Measurements from ENCODE around the gene MED20. TPM values are rescaled to one million over a fixed set of nuclear protein-coding genes. Genes with fewer than 3 reads are reported as not detected.

The MED20 gene
- total RNA-seq, 1 experiment from 2014 or later, result 42.4 TPM

DNA sequence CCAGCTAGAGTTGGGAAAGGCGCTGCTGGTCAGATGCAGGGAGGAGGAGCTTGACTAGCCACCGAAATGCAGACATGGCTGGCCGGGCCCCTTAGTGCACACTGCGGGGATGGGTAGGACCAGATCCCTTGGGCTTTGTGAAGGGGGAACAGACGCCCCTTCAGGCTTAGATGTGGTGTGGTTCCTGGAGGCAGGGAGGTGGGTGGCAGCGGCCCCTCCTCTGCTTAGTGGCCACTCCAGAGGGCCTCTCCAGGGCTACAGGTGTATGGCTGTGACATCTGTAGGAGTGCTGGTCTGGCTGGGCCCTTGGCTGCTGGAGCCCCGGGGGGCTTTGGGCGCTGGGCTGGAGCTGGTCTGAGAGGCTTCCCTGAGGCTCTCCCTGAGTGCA, 14.7 kb upstream of the MED20 start (continued):
- TF ChIP-seq, protein P1, sequence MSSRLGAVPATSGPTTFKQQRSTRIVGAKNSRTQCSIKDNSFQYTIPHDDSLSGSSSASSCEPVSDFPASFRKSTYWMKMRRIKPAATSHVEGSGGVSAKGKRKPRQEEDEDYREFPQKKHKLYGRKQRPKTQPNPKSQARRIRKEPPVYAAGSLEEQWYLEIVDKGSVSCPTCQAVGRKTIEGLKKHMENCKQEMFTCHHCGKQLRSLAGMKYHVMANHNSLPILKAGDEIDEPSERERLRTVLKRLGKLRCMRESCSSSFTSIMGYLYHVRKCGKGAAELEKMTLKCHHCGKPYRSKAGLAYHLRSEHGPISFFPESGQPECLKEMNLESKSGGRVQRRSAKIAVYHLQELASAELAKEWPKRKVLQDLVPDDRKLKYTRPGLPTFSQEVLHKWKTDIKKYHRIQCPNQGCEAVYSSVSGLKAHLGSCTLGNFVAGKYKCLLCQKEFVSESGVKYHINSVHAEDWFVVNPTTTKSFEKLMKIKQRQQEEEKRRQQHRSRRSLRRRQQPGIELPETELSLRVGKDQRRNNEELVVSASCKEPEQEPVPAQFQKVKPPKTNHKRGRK (CRISPR knock-in tag; IDR thresholded peaks at IDR 0.05; ENCODE audit: borderline replicate concordance), result no peak
- TF ChIP-seq, protein P2, sequence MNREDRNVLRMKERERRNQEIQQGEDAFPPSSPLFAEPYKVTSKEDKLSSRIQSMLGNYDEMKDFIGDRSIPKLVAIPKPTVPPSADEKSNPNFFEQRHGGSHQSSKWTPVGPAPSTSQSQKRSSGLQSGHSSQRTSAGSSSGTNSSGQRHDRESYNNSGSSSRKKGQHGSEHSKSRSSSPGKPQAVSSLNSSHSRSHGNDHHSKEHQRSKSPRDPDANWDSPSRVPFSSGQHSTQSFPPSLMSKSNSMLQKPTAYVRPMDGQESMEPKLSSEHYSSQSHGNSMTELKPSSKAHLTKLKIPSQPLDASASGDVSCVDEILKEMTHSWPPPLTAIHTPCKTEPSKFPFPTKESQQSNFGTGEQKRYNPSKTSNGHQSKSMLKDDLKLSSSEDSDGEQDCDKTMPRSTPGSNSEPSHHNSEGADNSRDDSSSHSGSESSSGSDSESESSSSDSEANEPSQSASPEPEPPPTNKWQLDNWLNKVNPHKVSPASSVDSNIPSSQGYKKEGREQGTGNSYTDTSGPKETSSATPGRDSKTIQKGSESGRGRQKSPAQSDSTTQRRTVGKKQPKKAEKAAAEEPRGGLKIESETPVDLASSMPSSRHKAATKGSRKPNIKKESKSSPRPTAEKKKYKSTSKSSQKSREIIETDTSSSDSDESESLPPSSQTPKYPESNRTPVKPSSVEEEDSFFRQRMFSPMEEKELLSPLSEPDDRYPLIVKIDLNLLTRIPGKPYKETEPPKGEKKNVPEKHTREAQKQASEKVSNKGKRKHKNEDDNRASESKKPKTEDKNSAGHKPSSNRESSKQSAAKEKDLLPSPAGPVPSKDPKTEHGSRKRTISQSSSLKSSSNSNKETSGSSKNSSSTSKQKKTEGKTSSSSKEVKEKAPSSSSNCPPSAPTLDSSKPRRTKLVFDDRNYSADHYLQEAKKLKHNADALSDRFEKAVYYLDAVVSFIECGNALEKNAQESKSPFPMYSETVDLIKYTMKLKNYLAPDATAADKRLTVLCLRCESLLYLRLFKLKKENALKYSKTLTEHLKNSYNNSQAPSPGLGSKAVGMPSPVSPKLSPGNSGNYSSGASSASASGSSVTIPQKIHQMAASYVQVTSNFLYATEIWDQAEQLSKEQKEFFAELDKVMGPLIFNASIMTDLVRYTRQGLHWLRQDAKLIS (CRISPR knock-in tag; IDR thresholded peaks at IDR 0.05; ENCODE audit: borderline replicate concordance), result no peak
- TF ChIP-seq ZNF138 (CRISPR knock-in tag; conservative IDR thresholded peaks at IDR 0.05), result no peak

DNA sequence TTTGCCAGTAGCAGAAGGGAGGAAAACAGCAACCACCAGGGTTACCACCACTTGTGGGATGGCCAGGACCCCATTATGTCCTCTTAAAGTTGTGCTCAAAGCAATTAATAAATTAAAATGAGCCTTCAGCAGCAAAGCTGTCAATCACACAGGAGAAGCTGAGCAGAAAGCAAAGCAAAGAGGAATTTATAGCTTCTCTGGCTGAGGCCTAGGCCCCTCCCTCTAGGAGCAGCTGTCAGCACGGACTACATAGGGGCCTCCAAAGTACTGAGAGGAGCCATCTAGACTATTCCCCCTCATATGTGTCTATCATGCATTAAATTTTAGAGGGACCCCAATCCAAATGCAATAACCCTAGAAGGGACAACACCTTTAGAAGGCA, 14.2 kb upstream of the MED20 start:
- Mint-ChIP-seq H3K27me3 (ENCODE audit: low read depth) (no peaks in the 10 kb centered on the region), H3K36me3 (peaks cover 36% of the 10 kb centered on the region), H3K4me1 (peaks cover 23% of the 10 kb centered on the region), H3K4me3 (no peak overlapping the region), H3K9me3 (no peaks in the 10 kb centered on the region), H3K27ac (no peak overlapping the region)
- TF ChIP-seq ZNF416 (CRISPR knock-in tag; IDR thresholded peaks at IDR 0.05) (no peak), ZNF219 (CRISPR knock-in tag; IDR thresholded peaks at IDR 0.05; ENCODE audit: borderline replicate concordance) (no peak), NFATC4 (CRISPR knock-in tag; IDR thresholded peaks at IDR 0.05) (no peak), NFE2L1 (CRISPR knock-in tag; IDR thresholded peaks at IDR 0.05) (no peak), GRHL2 (CRISPR knock-in tag; IDR thresholded peaks at IDR 0.05; ENCODE audit: insufficient replicate concordance, severe bottlenecking) (no peak), NFYB (CRISPR knock-in tag; conservative IDR thresholded peaks at IDR 0.05; ENCODE audit: low read depth) (no peak), CREM (CRISPR knock-in tag; IDR thresholded peaks at IDR 0.05) (no peak), MYBL2 (CRISPR knock-in tag; IDR thresholded peaks at IDR 0.05) (no peak), ETV6 (CRISPR knock-in tag; IDR thresholded peaks at IDR 0.05) (no peak), SMAD4 (CRISPR knock-in tag; IDR thresholded peaks at IDR 0.05) (no peak), CREB1 (CRISPR knock-in tag; IDR thresholded peaks at IDR 0.05) (no peak)
- TF ChIP-seq, protein P3, sequence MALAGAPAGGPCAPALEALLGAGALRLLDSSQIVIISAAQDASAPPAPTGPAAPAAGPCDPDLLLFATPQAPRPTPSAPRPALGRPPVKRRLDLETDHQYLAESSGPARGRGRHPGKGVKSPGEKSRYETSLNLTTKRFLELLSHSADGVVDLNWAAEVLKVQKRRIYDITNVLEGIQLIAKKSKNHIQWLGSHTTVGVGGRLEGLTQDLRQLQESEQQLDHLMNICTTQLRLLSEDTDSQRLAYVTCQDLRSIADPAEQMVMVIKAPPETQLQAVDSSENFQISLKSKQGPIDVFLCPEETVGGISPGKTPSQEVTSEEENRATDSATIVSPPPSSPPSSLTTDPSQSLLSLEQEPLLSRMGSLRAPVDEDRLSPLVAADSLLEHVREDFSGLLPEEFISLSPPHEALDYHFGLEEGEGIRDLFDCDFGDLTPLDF (CRISPR knock-in tag; IDR thresholded peaks at IDR 0.05), result no peak
- TF ChIP-seq, protein P4, sequence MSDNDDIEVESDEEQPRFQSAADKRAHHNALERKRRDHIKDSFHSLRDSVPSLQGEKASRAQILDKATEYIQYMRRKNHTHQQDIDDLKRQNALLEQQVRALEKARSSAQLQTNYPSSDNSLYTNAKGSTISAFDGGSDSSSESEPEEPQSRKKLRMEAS (CRISPR knock-in tag; IDR thresholded peaks at IDR 0.05), result no peak
- TF ChIP-seq, protein P5, sequence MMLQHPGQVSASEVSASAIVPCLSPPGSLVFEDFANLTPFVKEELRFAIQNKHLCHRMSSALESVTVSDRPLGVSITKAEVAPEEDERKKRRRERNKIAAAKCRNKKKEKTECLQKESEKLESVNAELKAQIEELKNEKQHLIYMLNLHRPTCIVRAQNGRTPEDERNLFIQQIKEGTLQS (CRISPR knock-in tag; conservative IDR thresholded peaks at IDR 0.05), result no peak
- TF ChIP-seq, protein P6, sequence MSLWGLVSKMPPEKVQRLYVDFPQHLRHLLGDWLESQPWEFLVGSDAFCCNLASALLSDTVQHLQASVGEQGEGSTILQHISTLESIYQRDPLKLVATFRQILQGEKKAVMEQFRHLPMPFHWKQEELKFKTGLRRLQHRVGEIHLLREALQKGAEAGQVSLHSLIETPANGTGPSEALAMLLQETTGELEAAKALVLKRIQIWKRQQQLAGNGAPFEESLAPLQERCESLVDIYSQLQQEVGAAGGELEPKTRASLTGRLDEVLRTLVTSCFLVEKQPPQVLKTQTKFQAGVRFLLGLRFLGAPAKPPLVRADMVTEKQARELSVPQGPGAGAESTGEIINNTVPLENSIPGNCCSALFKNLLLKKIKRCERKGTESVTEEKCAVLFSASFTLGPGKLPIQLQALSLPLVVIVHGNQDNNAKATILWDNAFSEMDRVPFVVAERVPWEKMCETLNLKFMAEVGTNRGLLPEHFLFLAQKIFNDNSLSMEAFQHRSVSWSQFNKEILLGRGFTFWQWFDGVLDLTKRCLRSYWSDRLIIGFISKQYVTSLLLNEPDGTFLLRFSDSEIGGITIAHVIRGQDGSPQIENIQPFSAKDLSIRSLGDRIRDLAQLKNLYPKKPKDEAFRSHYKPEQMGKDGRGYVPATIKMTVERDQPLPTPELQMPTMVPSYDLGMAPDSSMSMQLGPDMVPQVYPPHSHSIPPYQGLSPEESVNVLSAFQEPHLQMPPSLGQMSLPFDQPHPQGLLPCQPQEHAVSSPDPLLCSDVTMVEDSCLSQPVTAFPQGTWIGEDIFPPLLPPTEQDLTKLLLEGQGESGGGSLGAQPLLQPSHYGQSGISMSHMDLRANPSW (CRISPR knock-in tag; conservative IDR thresholded peaks at IDR 0.05; ENCODE audit: low read depth), result no peak
- TF ChIP-seq, protein P7, sequence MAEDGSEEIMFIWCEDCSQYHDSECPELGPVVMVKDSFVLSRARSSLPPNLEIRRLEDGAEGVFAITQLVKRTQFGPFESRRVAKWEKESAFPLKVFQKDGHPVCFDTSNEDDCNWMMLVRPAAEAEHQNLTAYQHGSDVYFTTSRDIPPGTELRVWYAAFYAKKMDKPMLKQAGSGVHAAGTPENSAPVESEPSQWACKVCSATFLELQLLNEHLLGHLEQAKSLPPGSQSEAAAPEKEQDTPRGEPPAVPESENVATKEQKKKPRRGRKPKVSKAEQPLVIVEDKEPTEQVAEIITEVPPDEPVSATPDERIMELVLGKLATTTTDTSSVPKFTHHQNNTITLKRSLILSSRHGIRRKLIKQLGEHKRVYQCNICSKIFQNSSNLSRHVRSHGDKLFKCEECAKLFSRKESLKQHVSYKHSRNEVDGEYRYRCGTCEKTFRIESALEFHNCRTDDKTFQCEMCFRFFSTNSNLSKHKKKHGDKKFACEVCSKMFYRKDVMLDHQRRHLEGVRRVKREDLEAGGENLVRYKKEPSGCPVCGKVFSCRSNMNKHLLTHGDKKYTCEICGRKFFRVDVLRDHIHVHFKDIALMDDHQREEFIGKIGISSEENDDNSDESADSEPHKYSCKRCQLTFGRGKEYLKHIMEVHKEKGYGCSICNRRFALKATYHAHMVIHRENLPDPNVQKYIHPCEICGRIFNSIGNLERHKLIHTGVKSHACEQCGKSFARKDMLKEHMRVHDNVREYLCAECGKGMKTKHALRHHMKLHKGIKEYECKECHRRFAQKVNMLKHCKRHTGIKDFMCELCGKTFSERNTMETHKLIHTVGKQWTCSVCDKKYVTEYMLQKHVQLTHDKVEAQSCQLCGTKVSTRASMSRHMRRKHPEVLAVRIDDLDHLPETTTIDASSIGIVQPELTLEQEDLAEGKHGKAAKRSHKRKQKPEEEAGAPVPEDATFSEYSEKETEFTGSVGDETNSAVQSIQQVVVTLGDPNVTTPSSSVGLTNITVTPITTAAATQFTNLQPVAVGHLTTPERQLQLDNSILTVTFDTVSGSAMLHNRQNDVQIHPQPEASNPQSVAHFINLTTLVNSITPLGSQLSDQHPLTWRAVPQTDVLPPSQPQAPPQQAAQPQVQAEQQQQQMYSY (CRISPR knock-in tag; IDR thresholded peaks at IDR 0.05), result no peak
- TF ChIP-seq, protein P8, sequence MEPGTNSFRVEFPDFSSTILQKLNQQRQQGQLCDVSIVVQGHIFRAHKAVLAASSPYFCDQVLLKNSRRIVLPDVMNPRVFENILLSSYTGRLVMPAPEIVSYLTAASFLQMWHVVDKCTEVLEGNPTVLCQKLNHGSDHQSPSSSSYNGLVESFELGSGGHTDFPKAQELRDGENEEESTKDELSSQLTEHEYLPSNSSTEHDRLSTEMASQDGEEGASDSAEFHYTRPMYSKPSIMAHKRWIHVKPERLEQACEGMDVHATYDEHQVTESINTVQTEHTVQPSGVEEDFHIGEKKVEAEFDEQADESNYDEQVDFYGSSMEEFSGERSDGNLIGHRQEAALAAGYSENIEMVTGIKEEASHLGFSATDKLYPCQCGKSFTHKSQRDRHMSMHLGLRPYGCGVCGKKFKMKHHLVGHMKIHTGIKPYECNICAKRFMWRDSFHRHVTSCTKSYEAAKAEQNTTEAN (CRISPR knock-in tag; IDR thresholded peaks at IDR 0.05), result no peak
- ChIA-PET POLR2A (interaction anchor here (2.3 kb wide), 1 partner anchor 14 kb away, joined by 7 read pairs; the partner anchor contains the start of genes BYSL and MED20), CTCF (interaction anchor here (1.5 to 8.9 kb wide), 7 partner anchors 8 to 149 kb away, joined by 3 to 112 read pairs (median 13); partner anchors contain the start of genes BYSL, MED20 and TOMM6)
- ATAC-seq (no peak), DNase-seq (ENCODE audit: low spot score) (no peak)
